22Rv1 (cell line): Measurements from ENCODE around the gene GARRE1.
"Not testable (repeated sequence)": the region's sequence is repeated elsewhere in the genome, so short reads cannot be mapped to it uniquely, and the experiment has no call there.

Source experiments
- H3K27ac ChIP-seq: fragments of 450-650 bp; 2 replicates; pipeline ENCODE4 v1.5.1; 2017
- CTCF ChIP-seq: fragments of 450-650 bp; IDR thresholded peaks from 2 replicates; pipeline ENCODE4 v1.5.1; 2017; ENCODE audit warnings: mild to moderate bottlenecking
- ZFX ChIP-seq: fragments of 450-650 bp; IDR thresholded peaks from 2 replicates; pipeline ENCODE4 v1.6.1; 2017; ENCODE audit warnings: antibody characterized with exemption, borderline replicate concordance

The GARRE1 gene

DNA sequence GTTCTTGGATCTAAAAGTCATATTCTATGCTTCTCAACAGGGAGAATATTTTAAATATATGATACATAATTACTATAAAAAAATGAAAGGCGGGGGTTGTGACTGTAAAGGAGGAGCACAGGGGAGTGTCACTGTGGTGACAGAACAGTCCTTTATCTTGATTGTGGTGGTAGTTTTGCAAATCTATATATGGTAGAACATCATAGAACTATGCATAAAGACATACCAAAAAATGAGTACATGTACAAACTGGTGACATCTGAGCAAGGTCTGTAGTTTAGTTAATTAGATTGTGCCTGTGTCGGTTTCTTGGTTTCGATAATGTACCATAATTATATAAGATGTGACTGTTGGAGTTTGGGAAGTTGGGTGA lies 38.7 kb upstream of the GARRE1 start:
- TF ChIP-seq ZFX, result no peak
- TF ChIP-seq CTCF, result no peak
- H3K27ac ChIP-seq, result no peak overlapping the region

GRCh38 chr19:34216745-34217219 lies 37.6 kb upstream of the GARRE1 start:
- not testable (repeated sequence) for H3K27ac ChIP-seq

DNA sequence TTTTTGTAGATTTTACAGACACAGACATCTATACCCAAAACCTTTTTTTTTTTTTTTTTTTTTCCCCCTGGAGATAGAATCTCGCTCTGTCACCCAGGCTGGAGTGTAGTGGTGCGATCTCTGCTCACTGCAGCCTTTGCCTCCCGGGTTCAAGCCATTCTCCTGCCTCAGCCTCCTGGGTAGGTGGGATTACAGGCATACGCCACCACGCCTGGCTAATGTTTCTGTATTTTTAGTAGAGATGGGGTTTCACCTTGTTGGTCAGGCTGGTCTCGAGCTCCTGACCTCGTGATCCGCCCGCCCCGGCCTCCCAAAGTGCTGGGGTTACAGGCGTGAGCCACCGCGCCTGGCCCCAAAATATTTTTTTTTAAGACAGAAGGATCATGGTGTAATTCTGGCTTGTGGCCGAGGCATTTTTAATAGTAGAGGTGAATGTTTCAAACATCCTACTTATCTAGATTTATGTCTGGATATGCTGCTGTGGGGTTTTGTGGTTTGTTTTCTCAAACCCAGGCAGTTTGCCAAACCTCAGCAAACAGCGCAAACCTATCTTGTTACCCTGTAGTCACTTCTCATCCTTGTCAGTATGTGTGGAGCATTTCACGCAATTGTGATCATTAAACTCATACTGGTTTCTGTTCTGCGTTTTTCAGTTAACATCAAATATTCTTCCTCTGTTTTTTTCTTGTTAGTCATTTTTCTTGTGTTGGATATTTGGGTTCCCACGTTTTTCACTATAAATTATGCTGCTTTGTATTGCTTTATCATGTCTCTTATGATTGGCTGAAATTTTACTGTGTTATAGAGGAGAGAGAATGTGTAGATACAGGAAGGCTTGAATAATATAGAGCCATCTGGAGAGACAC lies 36.2 kb upstream of the GARRE1 start:
- TF ChIP-seq ZFX, result no peak
- TF ChIP-seq CTCF, result no peak
- no peak overlapping the region for H3K27ac ChIP-seq

DNA sequence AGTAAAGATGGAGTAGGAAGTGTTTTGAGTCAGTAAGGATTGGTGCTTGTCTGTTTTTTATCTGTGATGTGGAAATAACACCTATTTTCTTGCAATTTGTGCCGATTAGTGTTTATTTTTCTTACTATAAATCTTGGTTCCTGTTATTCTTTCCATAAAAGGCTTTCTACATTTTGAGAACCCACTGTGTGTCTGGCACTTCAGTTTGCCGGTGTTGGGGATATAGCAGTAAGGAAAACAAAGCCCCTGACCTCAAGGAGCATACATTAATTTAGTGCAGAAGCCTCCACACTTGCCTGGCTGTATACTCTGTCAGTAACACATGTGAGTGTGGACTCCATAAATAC lies 35.6 kb upstream of the GARRE1 start:
- TF ChIP-seq ZFX (no peak), CTCF (no peak)
- H3K27ac ChIP-seq, result no peak overlapping the region

DNA sequence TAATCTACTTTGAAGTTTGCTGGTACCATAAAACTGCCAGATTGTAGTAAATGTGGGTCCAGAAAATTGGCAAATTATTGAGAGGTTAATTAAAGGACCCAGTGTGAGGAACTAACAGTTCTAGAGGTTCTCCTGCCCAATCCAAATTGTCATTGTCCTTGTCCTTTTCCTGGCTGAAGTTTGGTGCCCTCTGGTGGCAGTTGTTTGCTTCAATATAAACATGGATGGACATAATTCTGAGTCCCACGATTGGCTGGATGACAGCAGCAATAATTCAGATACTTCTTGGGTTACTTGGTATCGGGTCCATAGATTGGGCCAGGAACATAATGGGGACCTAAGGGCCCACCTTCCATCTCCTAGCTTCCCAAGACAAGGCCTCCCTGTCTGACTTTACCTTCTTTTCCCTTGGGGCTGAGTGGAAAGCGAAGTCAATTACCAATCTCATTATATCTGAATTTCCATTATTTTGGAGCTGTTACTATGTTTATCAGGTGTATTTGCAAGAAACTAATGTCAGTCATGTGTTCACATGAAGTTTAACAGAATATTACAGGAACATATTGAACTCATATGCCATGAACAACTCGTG lies 33.8 kb upstream of the GARRE1 start:
- H3K27ac ChIP-seq, result no peak overlapping the region
- TF ChIP-seq CTCF (peak; percentile 91), ZFX (no peak)

DNA sequence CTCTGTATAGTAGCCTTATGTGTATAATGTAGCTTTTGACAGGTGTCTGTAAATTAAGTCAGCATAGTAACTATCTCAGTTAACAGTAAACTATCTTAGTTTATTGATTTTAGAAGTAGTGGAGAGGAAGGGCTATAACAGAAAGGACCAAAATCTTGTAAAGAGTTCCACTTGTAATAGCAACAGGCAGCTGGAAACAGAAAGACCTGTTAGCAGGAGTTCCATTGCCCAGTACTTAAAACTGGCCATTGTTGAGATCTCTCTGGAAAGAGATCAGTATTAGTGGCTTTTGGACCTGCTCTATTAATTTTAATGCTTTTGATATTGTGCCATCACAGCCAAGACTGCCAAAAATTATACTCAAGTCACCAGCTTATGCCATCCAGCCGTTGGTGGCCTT lies 32.0 kb upstream of the GARRE1 start:
- no peak overlapping the region for H3K27ac ChIP-seq
- TF ChIP-seq CTCF (no peak), ZFX (no peak)

DNA sequence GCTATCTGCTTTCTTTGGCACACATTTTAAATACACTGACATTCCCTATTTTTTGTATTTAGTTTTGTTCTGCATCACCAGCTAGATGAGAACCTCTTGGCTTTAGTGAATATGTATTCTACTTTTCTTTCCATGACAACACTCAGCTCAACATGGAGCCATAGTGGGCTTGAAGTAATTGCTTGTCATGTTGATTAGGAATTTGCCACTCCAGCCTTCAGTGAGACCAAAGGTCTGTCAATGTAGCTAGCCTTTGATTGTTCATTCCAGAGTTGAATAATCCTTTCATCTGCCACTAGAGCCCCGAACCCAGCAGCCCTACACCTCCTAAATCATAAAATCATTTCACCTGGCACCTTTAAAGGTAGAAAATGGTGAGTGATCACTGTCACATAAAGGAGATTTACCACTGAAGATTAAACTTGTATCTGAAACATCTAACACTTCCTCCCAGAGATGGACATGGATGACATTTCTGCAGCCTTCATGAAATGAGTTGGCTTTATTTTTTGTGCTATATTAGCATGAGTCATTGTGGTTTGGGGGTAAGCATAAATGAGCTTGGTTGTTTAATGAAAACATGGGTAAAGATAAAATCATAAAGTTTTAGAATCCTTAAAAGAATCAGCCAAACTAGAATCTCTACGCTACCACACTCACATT lies 29.2 kb upstream of the GARRE1 start:
- H3K27ac ChIP-seq, result no peak overlapping the region

More for the DNA sequence above, 29.2 kb upstream of the GARRE1 start:
- TF ChIP-seq ZFX, result no peak
- no peak for TF ChIP-seq CTCF
